Spleen (tissue), 11 donors: ENCODE results near the gene PAPPA2. TPM values are rescaled to one million over a fixed set of nuclear protein-coding genes. Genes with fewer than 3 reads are reported as not detected.
"Not testable (repeated sequence)": the region's sequence is repeated elsewhere in the genome, so short reads cannot be mapped to it uniquely, and the experiment has no call there.

Experiments used
- DNase-seq: peaks from one replicate; pipeline ENCODE4 v3.0.0-alpha.2; 2020
- H3K27ac ChIP-seq, 8 donors: fragments of 200-600 bp; sonication (generic) in 7 of 8; 1 replicate in 4 of 8; 2 replicates in 4 of 8; pipeline versions ENCODE4 v1.5.0 to v1.8.0; 2016 to 2021; ENCODE audit warnings: inconsistent platforms in 4 of 8, mild to moderate bottlenecking in 4 of 8, moderate library complexity in 1 of 8
- H3K27me3 ChIP-seq, 7 donors: fragments of 200-600 bp; sonication (generic) in 6 of 7; replicated peaks in 1 of 7; 1 replicate in 4 of 7; 2 replicates in 3 of 7; pipeline versions ENCODE4 v1.5.0 to v1.8.0; 2016 to 2021; ENCODE audit warnings: inconsistent platforms in 3 of 7, mild to moderate bottlenecking in 1 of 7
- H3K36me3 ChIP-seq, 6 donors: fragments of 200-600 bp; sonication (generic) in 5 of 6; 1 replicate in 4 of 6; 2 replicates in 2 of 6; pipeline versions ENCODE4 v1.5.0 to v1.8.0; 2016 to 2021; ENCODE audit warnings: inconsistent platforms in 2 of 6
- H3K4me1 ChIP-seq, 6 donors: fragments of 200-600 bp; sonication (generic) in 5 of 6; 1 replicate in 3 of 6; 2 replicates in 3 of 6; pipeline versions ENCODE4 v1.5.0 to v1.8.0; 2016 to 2021; ENCODE audit warnings: inconsistent platforms in 3 of 6
- H3K4me3 ChIP-seq, 8 donors: fragments of 200-600 bp; sonication (generic) in 7 of 8; 1 replicate in 4 of 8; 2 replicates in 4 of 8; pipeline versions ENCODE4 v1.5.0 to v1.8.0; 2016 to 2021; ENCODE audit warnings: inconsistent platforms in 4 of 8, mild to moderate bottlenecking in 4 of 8, moderate library complexity in 2 of 8
- H3K9me3 ChIP-seq, 8 donors: fragments of 200-600 bp; sonication (generic) in 7 of 8; 1 replicate in 4 of 8; 2 replicates in 4 of 8; pipeline versions ENCODE4 v1.5.0 to v1.8.0; 2016 to 2021; ENCODE audit warnings: inconsistent platforms in 4 of 8
- POLR2A ChIP-seq, 3 donors: fragments of 450-650 bp; IDR thresholded peaks; one replicate each; pipeline ENCODE4 v1.5.1; 2017; ENCODE audit warnings: antibody characterized with exemption in 3 of 3, mild to moderate bottlenecking in 1 of 3
- POLR2AphosphoS5 ChIP-seq, 3 donors: sonication (generic); formaldehyde crosslinking; IDR thresholded peaks; one replicate each; pipeline ENCODE4 v1.5.1; 2017; ENCODE audit warnings: antibody characterized with exemption in 3 of 3
- WGBS, 5 donors: extraction: QIAGEN DNeasy Blood & Tissue Kit in 3 of 5; methylation state at CpG; one replicate each; pipeline versions ENCODE4 v1.1.5 to v1.1.7; 2013 to 2018; 5-methylcytosine and 5-hydroxymethylcytosine counted together
- intact Hi-C: fragments of 100-400 bp; cut with DNase I; formaldehyde crosslinking; loops from one replicate; pipeline ENCODE4 v1.15.0; 2023; ENCODE audit warnings: low total_unique reads
- polyA plus RNA-seq, 3 donors: library from polyadenylated mRNA; stranded (reverse); fragments of 200-250 nt; gene quantifications; one replicate each; pipeline ENCODE4 v1.2.1, GENCODE V29; 2013
- total RNA-seq, 7 donors: library from RNA; depleted of rRNA in 3 of 7; stranded (reverse); fragments of >200 nt in 3 of 7; fragmentation: NEBNext Ultra II Directional in 4 of 7; extraction: Animal tissue kit (Norgen Biotek cat#: 25700) in 4 of 7; gene quantifications; one replicate each; pipeline versions ENCODE4 v1.1.0 to v1.2.1, GENCODE V29; 2016 to 2021
- TF ChIP-seq, protein P1 (sequence below), 11 experiments: fragments of 200-600 bp in 7 of 11; fragments of 450-650 bp in 4 of 11; sonication (generic) in 4 of 11; IDR thresholded peaks in 8 of 11; conservative IDR thresholded peaks in 3 of 11; 1 replicate in 7 of 11; 2 replicates in 4 of 11; pipeline versions ENCODE4 v1.4.0 to v1.8.0; 2016 to 2021; ENCODE audit warnings: antibody characterized with exemption in 11 of 11, inconsistent platforms in 4 of 11, mild to moderate bottlenecking in 1 of 11
- donor health status: healthy with polysubstance abuse.
- donor health status: DM: no; HTN: no; CAD: no; lungs with moderate emphysema.
- donor health status: DM: no; HTN: no; CAD: no.
- donor health status: Bipolar disorder and iron deficiency.
- donor health status: healthy.
- donor health status: DM: no; HTN: no; CAD: no.
- donor health status: DM: yes; HTN: yes; CAD: no.

Gene PAPPA2
- total and polyA plus RNA-seq, 10 donors = 0.02 to 0.76 (median 0.06) TPM; not detected in 3

DNA sequence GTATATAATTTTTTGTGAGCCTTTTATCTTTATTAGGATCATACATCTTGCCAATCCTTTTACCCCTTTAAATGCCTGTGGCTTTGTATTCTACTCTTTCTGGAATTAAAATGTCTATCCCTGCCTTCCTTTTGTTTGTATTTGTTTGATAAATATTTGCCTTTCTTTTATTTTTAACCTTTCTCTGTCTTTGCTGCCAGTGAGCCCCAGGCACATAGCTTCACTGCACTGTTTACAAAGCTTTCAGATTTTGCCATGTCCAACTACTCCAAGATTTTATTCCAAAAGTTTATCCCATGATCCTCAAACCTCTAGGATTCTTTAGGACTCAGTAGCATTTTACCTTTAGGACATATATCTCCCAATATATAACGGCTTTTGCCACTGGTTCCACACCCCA, 281.2 kb downstream of the PAPPA2 start:
- no peak for DNase-seq
- no peaks in the 10 kb centered on the region for H3K36me3 ChIP-seq

DNA sequence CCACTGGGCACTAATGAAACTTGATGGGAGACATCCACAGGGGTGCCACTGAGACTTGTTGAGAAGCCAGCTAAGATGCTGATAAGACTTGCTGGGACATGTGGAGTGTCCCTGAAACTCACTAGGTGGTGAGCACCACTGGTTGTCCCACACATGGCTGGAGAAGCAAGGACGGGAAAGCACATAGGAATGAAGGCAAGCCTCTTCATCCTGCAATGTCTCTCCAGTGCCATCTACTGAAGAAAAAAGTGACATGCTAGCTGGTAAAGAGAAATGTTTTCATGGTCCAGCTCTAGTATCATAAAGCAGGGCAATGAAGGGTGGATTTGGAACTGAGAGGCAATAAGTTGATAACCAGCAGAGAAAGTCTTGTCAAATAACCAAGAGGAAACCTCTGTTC, 283.0 kb downstream of the PAPPA2 start:
- 53 to 81% (median 56%) methylated on average over 1 of the region's 1 CpG for WGBS, 5 donors
- H3K27me3 ChIP-seq = no peaks in the 10 kb centered on the region
- intact Hi-C loops = no loop called here
- H3K27ac ChIP-seq = no peak overlapping the region
- DNase-seq = no peak
- H3K4me3 ChIP-seq = no peak overlapping the region
- peaks cover 0 to 8% (median 3%) of the 10 kb centered on the region in 8 donors for H3K9me3 ChIP-seq
- TF ChIP-seq POLR2AphosphoS5 (IDR thresholded peaks at IDR 0.05) = no peak
- TF ChIP-seq, protein P1, sequence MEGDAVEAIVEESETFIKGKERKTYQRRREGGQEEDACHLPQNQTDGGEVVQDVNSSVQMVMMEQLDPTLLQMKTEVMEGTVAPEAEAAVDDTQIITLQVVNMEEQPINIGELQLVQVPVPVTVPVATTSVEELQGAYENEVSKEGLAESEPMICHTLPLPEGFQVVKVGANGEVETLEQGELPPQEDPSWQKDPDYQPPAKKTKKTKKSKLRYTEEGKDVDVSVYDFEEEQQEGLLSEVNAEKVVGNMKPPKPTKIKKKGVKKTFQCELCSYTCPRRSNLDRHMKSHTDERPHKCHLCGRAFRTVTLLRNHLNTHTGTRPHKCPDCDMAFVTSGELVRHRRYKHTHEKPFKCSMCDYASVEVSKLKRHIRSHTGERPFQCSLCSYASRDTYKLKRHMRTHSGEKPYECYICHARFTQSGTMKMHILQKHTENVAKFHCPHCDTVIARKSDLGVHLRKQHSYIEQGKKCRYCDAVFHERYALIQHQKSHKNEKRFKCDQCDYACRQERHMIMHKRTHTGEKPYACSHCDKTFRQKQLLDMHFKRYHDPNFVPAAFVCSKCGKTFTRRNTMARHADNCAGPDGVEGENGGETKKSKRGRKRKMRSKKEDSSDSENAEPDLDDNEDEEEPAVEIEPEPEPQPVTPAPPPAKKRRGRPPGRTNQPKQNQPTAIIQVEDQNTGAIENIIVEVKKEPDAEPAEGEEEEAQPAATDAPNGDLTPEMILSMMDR (IDR thresholded peaks at IDR 0.05 in 8 of 11, conservative IDR thresholded peaks at IDR 0.05 in 3 of 11) = no peak
- no peak for TF ChIP-seq POLR2A (IDR thresholded peaks at IDR 0.05)
- H3K36me3 ChIP-seq = no peaks in the 10 kb centered on the region
- H3K4me1 ChIP-seq = no peaks in the 10 kb centered on the region

More for the DNA sequence above, 281.2 kb downstream of the PAPPA2 start:
- no peaks in the 10 kb centered on the region for H3K27me3 ChIP-seq
- intact Hi-C loops = no loop called here
- H3K27ac ChIP-seq = no peak overlapping the region
- 76 to 96% (median 83%) methylated on average over 1 of the region's 1 CpG for WGBS, 5 donors
- H3K4me1 ChIP-seq = no peaks in the 10 kb centered on the region
- no peak overlapping the region for H3K4me3 ChIP-seq
- no peaks in the 10 kb centered on the region for H3K9me3 ChIP-seq
- TF ChIP-seq, protein P1 (IDR thresholded peaks at IDR 0.05 in 8 of 11, conservative IDR thresholded peaks at IDR 0.05 in 3 of 11) = no peak
- no peak for TF ChIP-seq POLR2A (IDR thresholded peaks at IDR 0.05)
- no peak for TF ChIP-seq POLR2AphosphoS5 (IDR thresholded peaks at IDR 0.05)

DNA sequence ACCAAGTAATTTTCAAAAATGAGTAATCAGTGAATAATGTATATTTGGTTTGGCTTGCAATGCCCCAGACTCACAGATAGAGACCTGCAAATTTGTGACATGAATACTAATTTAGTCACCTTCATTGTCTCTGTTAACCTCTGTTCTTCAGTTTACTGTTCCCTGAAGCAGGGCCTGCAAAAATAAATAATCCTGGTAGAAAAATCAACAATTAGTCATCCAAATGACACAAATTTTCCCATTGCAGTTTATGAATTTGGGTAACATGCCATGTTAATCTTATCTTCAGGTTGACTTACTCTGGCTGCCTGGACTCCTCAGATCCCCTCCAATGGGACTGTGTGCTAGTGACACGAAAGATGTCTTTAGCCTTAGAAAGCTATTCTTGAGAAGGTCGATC, 289.5 kb downstream of the PAPPA2 start:
- TF ChIP-seq, protein P1 (IDR thresholded peaks at IDR 0.05 in 8 of 11, conservative IDR thresholded peaks at IDR 0.05 in 3 of 11) = no peak
- TF ChIP-seq POLR2A (IDR thresholded peaks at IDR 0.05) (no peak), POLR2AphosphoS5 (IDR thresholded peaks at IDR 0.05) (no peak)
- 81 to 90% (median 88%) methylated on average over 2 of the region's 2 CpGs for WGBS, 5 donors

DNA sequence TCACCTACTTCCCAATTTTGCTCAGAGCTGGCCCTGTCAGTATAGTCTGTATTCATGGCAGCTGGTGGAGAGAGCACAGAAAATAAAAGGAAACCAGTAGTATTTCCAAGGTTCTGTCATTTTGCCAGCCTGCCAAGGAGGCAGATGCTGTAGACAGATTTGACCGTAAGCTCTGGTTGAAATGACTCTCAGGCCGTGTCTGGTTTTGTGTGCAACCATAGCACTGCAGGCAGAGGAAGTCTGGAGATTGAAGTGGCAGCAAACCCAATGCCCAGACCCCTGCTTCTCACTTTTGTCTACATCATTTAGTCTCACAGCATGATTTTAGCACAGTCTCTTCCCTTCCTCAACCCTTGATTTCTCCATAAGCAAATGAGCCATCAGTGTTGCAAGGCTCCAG, 291.7 kb downstream of the PAPPA2 start:
- WGBS, 5 donors = 11 to 48% (median 34%) methylated on average over 2 of the region's 2 CpGs
- intact Hi-C loops = no loop called here
- no peaks in the 10 kb centered on the region for H3K36me3 ChIP-seq

More for the DNA sequence above, 289.5 kb downstream of the PAPPA2 start:
- intact Hi-C loops = no loop called here
- H3K27ac ChIP-seq = no peak overlapping the region
- no peaks in the 10 kb centered on the region for H3K4me1 ChIP-seq
- H3K27me3 ChIP-seq = no peaks in the 10 kb centered on the region
- H3K9me3 ChIP-seq = peaks cover 0 to 13% (median 3%) of the 10 kb centered on the region in 8 donors
- DNase-seq = no peak
- no peaks in the 10 kb centered on the region for H3K36me3 ChIP-seq
- H3K4me3 ChIP-seq = no peak overlapping the region

DNA sequence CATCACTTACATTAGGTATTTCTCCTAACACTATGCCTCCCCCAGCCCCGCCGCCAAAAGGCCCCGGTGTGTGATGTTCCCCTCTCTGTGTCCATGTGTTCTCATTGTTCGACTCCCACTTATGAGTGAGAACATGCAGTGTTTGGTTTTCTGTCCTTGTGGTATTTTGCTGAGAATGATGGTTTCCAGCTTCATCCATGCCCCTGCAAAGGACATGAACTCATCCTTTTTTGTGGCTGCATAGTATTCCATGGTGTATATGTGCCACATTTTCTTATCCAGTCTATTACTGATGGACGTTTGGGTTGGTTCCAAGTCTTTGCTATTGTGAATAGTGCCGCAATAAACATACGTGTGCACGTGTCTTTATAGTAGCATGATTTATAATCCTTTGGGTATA, 293.8 kb downstream of the PAPPA2 start:
- DNase-seq, H3K4me3 ChIP-seq, H3K4me1 ChIP-seq, intact Hi-C loops, H3K36me3 ChIP-seq, H3K9me3 ChIP-seq, H3K27ac ChIP-seq, H3K27me3 ChIP-seq: not testable (repeated sequence)
- 89 to 93% (median 90%) methylated on average over 8 of the region's 8 CpGs for WGBS, 5 donors

More for the DNA sequence above, 291.7 kb downstream of the PAPPA2 start:
- Histone ChIP-seq H3K9me3 (peaks cover 0 to 13% (median 3%) of the 10 kb centered on the region in 8 donors), H3K4me1 (no peaks in the 10 kb centered on the region), H3K4me3 (no peak overlapping the region), H3K27ac (no peak overlapping the region), H3K27me3 (no peaks in the 10 kb centered on the region)
- no peak for DNase-seq
- no peak for TF ChIP-seq POLR2A (IDR thresholded peaks at IDR 0.05)
- TF ChIP-seq, protein P1 (IDR thresholded peaks at IDR 0.05 in 8 of 11, conservative IDR thresholded peaks at IDR 0.05 in 3 of 11) = no peak
- TF ChIP-seq POLR2AphosphoS5 (IDR thresholded peaks at IDR 0.05) = no peak
